HG03039 (cell line): Measurements from ENCODE around the gene HOXD4.

Experiments used
- ATAC-seq: cut with Tn5 transposase; IDR thresholded peaks from one replicate; pipeline ENCODE4 v1.9.1; 2021; ENCODE audit warnings: mild to moderate bottlenecking, moderate library complexity; ENCODE audit not compliant: unreplicated experiment

Gene HOXD4

DNA sequence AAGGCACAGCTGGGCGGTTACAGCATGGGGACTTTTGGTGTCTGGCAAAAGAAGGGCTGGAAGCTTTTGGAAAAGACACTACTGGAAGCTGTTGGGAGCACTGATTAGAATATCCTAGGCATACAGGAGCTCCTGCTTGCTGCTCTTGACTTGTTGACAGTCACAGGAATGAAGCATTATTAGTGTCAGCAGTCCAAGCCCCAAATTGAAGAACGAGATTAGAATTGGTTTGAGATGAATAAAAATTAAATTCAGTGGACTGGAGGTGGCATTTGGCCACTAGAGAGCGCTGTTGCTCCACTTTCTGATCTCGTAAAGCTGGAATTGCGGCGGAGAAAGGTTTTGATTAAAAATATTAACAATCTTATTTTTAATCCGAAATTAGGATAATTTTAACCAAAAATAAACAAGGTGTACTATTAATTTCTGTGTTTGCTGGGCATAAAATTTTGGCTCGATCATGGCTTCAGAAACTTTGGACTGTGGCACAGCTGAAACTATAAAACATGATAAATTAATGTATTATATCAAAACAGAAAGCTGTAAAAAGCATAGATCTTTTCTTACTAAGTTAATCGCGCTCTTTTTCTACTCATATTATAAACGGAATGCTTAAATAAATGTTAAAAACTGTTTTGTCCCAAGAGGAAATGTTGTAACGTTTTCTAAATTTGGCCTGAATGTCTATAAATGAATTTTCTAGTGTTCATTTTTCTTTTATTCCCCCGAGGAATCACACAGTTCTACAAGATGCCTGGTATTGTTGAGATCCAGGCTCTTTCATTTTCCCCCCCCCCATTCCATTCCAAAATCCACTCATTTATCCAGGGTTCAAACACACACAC, 24.2 kb upstream of the HOXD4 start:
- no peak for ATAC-seq

GRCh38 chr2:176127774-176128072, 23.6 kb upstream of the HOXD4 start:
- no peak for ATAC-seq

DNA sequence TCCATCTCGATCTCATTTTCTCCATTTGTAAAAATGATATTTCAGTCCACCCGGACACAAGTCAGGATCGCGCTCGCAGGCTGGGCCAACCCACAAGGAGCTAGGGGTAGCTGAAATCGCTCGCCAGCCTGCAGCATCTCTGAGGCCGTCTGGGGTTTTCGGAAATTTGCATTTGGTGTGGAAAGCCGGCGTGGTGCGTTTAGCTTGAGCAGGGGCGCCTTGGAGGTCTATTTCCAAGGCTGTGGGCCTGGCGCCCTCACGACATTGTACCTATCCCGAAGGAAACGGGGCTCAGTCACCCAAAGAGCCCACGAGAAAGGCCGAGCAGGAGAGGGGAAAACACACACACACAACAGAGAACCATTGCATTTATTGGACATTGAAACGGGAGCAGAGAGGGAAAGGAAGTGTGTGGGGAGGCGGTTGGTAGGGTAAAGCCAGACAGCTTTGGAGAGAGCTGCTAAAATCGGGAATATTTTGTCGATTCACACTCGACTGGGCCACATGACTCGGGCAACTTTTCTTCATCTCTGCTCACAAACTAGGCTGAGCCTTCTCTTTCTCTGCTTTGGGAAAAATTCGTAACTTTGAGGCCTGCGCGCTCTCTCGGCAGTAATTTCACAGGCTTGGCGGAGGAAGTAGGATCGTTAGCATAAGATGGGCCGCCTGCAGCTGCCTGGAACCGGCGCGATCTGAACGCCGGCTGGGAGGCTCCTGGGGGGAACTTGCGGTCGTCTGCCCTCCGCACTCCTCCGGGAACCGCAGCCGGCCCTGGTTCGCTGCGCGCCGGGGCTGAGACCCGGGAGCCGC, 23.0 kb upstream of the HOXD4 start:
- ATAC-seq: no peak

DNA sequence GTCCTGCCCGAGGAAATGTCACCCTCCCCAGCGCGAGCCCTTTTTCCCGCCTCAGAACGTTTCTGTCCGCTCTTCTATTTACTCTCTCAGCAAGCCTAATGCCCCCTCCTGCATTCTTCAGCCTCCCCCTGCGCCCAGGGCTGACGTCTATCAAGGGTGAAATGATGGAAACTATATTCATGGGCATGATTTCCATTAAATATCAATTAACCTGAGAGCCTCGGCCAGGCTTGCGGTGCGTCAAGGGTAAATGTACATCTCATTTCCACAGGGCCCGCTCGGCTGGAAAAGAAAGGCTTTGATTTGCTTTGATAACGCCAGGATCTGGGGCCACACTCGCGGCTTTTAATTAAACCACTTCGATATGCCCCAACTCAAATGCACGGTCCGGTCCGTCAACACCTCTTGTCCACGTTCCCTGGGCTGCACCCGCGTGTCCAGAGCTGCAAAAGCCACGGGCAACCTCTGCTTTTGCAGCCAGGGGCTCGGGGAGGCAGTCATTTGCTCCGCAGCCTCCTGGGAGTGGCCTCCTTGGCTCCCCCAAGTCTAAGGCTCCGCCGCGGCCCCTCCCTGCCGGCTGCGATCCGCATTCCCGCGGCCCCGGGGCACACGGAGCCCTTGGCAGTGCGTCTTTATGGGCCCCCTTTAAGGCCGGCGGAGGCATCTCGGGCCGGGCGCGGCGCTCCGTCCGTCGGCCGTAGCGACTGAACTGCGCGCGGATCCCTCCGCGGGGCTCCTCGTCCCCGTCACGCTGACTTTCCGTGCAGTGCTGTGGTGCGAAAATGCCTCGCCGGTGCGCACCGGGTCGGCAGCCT, 22.2 kb upstream of the HOXD4 start, which contains the start of gene HOXD8:
Gene HOXD8 (plus strand): TSS at position 724 of the 815 bp plus-strand sequence. CDS start 662 bp downstream, outside the sequence.
- ATAC-seq: no peak

- ATAC-seq: no peak
Measured at GRCh38 chr2:176129813-176130146, 21.6 kb upstream of the HOXD4 start.

GRCh38 chr2:176130147-176130956, 21.0 kb upstream of the HOXD4 start:
- ATAC-seq: no peak

GRCh38 chr2:176130957-176131847, 20.1 kb upstream of the HOXD4 start:
- no peak for ATAC-seq

DNA sequence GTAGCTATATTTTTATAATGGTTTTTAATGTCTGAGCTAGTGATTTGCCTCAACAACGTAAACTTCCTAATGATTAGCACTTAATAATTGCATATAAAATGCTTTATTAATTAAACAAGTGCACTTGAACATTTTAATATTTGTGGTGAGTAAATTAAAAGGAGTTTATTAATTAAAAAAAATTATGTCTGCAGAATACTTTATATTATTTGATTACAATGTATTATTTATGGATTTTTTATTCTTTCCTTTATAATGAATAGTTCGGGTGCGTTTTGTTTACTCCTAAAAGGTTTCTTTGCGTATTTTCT, 19.5 kb upstream of the HOXD4 start:
- ATAC-seq: no peak

- no peak for ATAC-seq
Measured at GRCh38 chr2:176132205-176133171, 18.9 kb upstream of the HOXD4 start.

DNA sequence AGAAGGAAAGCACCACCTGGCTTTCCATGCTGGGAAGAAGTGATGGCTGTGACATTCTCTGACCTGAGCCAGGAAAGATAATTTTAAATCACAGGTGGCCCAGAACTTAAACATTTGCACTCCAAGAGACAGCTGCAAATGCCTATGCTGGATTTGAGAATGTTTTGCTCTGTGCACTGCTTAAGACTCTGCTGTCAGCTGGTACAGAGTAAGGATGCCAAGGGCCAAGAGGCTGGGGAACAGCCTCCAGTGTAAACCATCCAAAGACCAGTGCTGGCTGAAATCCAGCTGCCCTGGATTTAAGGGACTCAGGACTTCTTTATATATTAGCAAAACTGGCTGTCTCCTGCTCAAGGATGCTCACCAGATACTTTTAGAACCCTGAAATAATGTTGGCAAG, 18.0 kb upstream of the HOXD4 start:
- no peak for ATAC-seq

GRCh38 chr2:176134035-176134434, 17.3 kb upstream of the HOXD4 start:
- ATAC-seq: no peak

DNA sequence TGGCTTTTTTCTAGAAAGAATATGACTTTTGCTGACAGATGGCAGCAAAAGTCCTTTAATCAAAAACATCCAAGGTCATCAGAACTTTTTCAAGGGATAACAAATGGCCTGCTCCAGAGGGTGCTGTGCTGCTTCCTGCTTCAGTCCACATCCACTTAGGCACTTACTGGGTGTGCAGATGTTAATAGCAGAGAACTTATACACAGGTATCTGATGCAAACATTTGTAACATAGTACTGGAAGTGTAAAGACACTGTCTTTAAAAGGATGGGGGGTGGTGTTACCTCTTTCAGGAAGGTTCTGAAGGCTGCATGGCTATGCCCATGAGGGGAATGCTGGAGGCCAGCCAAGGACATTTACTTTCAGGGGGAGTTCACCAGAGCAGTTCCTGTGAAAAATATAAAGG, 16.3 kb upstream of the HOXD4 start:
- ATAC-seq: no peak

- no peak for ATAC-seq
Measured at GRCh38 chr2:176136374-176137251, 14.7 kb upstream of the HOXD4 start.

- ATAC-seq: no peak
Measured at GRCh38 chr2:176137252-176137580, 14.1 kb upstream of the HOXD4 start.

DNA sequence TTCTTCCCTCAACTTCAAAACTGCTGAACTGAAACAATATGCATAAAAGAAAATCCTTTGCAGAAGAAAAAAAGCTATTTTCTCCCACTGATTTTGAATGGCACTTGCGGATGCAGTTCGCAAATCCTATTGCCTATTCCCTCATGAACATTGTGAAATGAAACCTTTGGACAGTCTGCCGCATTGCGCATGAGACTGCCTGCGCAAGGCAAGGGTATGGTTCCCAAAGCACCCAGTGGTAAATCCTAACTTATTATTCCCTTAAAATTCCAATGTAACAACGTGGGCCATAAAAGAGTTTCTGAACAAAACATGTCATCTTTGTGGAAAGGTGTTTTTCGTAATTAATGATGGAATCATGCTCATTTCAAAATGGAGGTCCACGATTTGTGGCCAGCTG, 13.4 kb upstream of the HOXD4 start:
- no peak for ATAC-seq

DNA sequence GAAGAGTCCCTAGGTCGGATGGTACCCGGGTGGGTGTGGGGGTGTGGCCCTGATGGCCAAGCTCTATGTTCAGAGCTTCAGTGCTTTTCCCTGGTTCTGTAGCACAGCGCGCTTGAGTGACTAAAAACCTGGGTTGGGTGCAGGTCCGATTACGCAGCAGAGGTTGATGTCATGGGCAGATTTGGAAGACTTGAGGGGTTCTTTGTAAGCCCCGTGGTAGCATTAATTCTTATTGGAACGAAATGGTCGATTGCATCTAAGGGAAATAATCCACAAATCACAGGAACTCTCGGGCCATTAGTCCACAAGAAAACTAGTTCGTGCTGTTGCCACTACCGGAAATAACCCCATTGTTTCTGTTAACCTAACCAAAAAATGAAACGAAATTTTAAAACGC, 12.8 kb upstream of the HOXD4 start:
- no peak for ATAC-seq

DNA sequence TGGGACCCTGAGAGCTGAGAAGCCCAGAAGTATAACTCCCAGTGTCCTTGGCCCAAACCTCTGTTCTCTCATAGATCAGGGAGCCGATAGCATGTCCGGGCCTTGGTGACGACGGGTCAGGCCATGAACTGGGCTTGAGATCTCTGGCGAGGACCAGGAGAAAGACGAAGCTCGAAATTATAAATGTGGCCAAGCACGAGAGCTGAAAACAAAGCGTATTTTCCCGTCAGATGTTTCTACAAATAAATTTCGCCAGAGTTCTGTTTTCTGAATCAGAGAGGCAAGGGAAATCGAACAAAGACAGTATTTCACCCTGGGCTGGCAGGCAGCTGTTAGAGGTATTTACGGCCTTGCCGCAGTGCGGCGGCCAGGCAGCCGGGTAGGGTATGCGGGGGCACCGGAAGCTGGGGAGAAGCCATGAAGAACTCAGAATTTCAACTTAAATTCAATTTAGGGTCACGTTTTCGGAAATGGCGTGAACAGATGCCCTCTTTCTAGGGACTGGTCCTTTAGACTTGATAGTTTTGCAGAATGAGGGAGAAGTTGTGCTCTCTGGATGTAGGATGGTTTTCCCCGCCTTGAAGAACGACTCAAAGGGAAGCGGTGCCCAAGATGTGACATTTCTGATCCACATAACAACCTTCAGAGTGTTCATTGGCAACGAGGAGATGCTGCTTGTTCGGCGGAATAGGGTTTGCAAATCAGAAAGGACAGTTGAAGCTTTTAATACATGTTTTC, 12.3 kb upstream of the HOXD4 start:
- no peak for ATAC-seq
